ENCODE measurements around the gene TNS1. TPM values are rescaled to one million over a fixed set of nuclear protein-coding genes. Genes with fewer than 3 reads are reported as not detected.
A peak's percentile ranks its signal among the peaks of the same experiment; 100 is the strongest.

The TNS1 gene
- total and polyA plus RNA-seq, 10 of the 15 experiments (the other 5 are each of a cell fraction or from before 2014, with no cell fraction given) = 0.05 to 0.44 TPM; not detected in 8

GRCh38 chr2:218030409-218031195 is 27.8 kb upstream of the TNS1 start:
- 52% methylated on average over 7 of the region's 7 CpGs for WGBS (ENCODE audit: insufficient coverage, insufficient replicate concordance, low lambda C conversion rate, missing lambda C conversion rate)
- ChIA-PET CTCF (no interaction called here), POLR2A (no interaction called here), SMC1A (ENCODE audit: uncharacterized antibody, unreplicated experiment) (no interaction called here), RAD21 (ENCODE audit: unreplicated experiment) (no interaction called here)
- no peak overlapping the region for H3K4me3 ChIP-seq
- no peaks in the 10 kb centered on the region for H3K9me3 ChIP-seq (replicated peaks; ENCODE audit: control insufficient read depth, insufficient read depth, low read length)
- in situ Hi-C loops (cut with MboI) = no loop called here
- no peak for FAIRE-seq
- BruUV-seq (replicated peaks) = no TSS peak
- no peak overlapping the region for H3K4me2 ChIP-seq (ENCODE audit: control insufficient read depth, insufficient read depth)
- no peaks in the 10 kb centered on the region for H3K79me2 ChIP-seq (ENCODE audit: control insufficient read depth, insufficient read depth, low read length)
- ATAC-seq = no peak
- intact Hi-C loops (cut with micrococcal nuclease; ENCODE audit: unreplicated experiment) = no loop called here
- peaks cover 12% of the 10 kb centered on the region for H3K4me1 ChIP-seq (ENCODE audit: control insufficient read depth, insufficient read depth, low read length)
- no peak for DNase-seq (ENCODE audit: low read depth, low spot score)
- H3K27me3 ChIP-seq (replicated peaks in 1 of 2; ENCODE audit: control insufficient read depth in 2 of 2, insufficient read depth in 2 of 2, low read length in 1 of 2) = no peaks in the 10 kb centered on the region; a peak in 2 of 4 replicates
- H4K20me1 ChIP-seq (ENCODE audit: control insufficient read depth, insufficient read depth) = no peaks in the 10 kb centered on the region
- no peak overlapping the region for H2AFZ ChIP-seq (ENCODE audit: control insufficient read depth, low read depth, low read length)
- no peaks in the 10 kb centered on the region for H3K36me3 ChIP-seq (ENCODE audit: control insufficient read depth in 2 of 2, insufficient read depth in 2 of 2, low read length in 1 of 2)
- no peak overlapping the region for H3K9ac ChIP-seq (ENCODE audit: control insufficient read depth, insufficient read depth, low read length)
- no peak overlapping the region for H3K27ac ChIP-seq (ENCODE audit: control insufficient read depth, insufficient read depth)
- TF ChIP-seq MYC (IDR thresholded peaks at IDR 0.05; ENCODE audit: insufficient read depth, insufficient read length, insufficient replicate concordance, low read length, severe bottlenecking) (no peak), MXI1 (IDR thresholded peaks at IDR 0.05; ENCODE audit: low read depth, low read length) (no peak), MTA3 (IDR thresholded peaks at IDR 0.05; ENCODE audit: borderline replicate concordance, low read length) (no peak), ESRRA (IDR thresholded peaks at IDR 0.05; ENCODE audit: low read length) (no peak), NFIC (IDR thresholded peaks at IDR 0.05; ENCODE audit: low read depth, low read length) (0 out of 2 replicates have a peak, but pooled peaks have one; percentile 23), CREM (IDR thresholded peaks at IDR 0.05; ENCODE audit: low read depth) (no peak), TARDBP (IDR thresholded peaks at IDR 0.05; ENCODE audit: borderline replicate concordance) (no peak), PBX3 (IDR thresholded peaks at IDR 0.05; ENCODE audit: insufficient replicate concordance, low read depth, low read length) (peak; percentile 2), SMARCA5 (IDR thresholded peaks at IDR 0.05) (no peak), BHLHE40 (IDR thresholded peaks at IDR 0.05; ENCODE audit: borderline replicate concordance in 1 of 2, low read depth in 2 of 2, low read length in 1 of 2) (no peak), ATF2 (IDR thresholded peaks at IDR 0.05; ENCODE audit: low read length) (no peak)
- TF ChIP-seq, protein P1, sequence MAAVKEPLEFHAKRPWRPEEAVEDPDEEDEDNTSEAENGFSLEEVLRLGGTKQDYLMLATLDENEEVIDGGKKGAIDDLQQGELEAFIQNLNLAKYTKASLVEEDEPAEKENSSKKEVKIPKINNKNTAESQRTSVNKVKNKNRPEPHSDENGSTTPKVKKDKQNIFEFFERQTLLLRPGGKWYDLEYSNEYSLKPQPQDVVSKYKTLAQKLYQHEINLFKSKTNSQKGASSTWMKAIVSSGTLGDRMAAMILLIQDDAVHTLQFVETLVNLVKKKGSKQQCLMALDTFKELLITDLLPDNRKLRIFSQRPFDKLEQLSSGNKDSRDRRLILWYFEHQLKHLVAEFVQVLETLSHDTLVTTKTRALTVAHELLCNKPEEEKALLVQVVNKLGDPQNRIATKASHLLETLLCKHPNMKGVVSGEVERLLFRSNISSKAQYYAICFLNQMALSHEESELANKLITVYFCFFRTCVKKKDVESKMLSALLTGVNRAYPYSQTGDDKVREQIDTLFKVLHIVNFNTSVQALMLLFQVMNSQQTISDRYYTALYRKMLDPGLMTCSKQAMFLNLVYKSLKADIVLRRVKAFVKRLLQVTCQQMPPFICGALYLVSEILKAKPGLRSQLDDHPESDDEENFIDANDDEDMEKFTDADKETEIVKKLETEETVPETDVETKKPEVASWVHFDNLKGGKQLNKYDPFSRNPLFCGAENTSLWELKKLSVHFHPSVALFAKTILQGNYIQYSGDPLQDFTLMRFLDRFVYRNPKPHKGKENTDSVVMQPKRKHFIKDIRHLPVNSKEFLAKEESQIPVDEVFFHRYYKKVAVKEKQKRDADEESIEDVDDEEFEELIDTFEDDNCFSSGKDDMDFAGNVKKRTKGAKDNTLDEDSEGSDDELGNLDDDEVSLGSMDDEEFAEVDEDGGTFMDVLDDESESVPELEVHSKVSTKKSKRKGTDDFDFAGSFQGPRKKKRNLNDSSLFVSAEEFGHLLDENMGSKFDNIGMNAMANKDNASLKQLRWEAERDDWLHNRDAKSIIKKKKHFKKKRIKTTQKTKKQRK (IDR thresholded peaks at IDR 0.05; ENCODE audit: low read depth, low read length) = no peak
- TF ChIP-seq, protein P2, sequence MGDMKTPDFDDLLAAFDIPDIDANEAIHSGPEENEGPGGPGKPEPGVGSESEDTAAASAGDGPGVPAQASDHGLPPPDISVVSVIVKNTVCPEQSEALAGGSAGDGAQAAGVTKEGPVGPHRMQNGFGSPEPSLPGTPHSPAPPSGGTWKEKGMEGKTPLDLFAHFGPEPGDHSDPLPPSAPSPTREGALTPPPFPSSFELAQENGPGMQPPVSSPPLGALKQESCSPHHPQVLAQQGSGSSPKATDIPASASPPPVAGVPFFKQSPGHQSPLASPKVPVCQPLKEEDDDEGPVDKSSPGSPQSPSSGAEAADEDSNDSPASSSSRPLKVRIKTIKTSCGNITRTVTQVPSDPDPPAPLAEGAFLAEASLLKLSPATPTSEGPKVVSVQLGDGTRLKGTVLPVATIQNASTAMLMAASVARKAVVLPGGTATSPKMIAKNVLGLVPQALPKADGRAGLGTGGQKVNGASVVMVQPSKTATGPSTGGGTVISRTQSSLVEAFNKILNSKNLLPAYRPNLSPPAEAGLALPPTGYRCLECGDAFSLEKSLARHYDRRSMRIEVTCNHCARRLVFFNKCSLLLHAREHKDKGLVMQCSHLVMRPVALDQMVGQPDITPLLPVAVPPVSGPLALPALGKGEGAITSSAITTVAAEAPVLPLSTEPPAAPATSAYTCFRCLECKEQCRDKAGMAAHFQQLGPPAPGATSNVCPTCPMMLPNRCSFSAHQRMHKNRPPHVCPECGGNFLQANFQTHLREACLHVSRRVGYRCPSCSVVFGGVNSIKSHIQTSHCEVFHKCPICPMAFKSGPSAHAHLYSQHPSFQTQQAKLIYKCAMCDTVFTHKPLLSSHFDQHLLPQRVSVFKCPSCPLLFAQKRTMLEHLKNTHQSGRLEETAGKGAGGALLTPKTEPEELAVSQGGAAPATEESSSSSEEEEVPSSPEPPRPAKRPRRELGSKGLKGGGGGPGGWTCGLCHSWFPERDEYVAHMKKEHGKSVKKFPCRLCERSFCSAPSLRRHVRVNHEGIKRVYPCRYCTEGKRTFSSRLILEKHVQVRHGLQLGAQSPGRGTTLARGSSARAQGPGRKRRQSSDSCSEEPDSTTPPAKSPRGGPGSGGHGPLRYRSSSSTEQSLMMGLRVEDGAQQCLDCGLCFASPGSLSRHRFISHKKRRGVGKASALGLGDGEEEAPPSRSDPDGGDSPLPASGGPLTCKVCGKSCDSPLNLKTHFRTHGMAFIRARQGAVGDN (IDR thresholded peaks at IDR 0.05) = no peak
